GM23338 (cell line): ENCODE results near the gene OTOP2. TPM values are rescaled to one million over a fixed set of nuclear protein-coding genes. Genes with fewer than 3 reads are reported as not detected.

Experiments
- ATAC-seq: fragments of 200-7000 bp; cut with Tn5 transposase; 3 replicates; pipeline ENCODE4 v1.9.1; 2020
- DNase-seq: peaks from one replicate; pipeline ENCODE4 v3.0.0-alpha.2; 2015; ENCODE audit warnings: low spot score
- H2AFZ ChIP-seq: fragments of 200-600 bp; sonication (generic); 2 replicates; pipeline ENCODE4 v1.8.0; 2016; ENCODE audit warnings: antibody characterized with exemption, mild to moderate bottlenecking, moderate library complexity
- H3F3A ChIP-seq: fragments of 200-600 bp; sonication (generic); replicated peaks from 2 replicates; pipeline ENCODE4 v1.8.0; 2017; ENCODE audit warnings: antibody characterized with exemption, mixed run types, low read depth
- H3K27ac ChIP-seq: fragments of 200-600 bp; sonication (generic); 2 replicates; pipeline ENCODE4 v1.6.1; 2016; ENCODE audit warnings: low read depth
- H3K27me3 ChIP-seq: fragments of 200-600 bp; sonication (generic); 2 replicates; pipeline ENCODE4 v1.8.0; 2016; ENCODE audit warnings: mild to moderate bottlenecking, mixed run types, moderate library complexity; ENCODE audit not compliant: insufficient read depth
- H3K36me3 ChIP-seq: fragments of 200-600 bp; sonication (generic); 2 replicates; pipeline ENCODE4 v1.8.0; 2016; ENCODE audit warnings: mild to moderate bottlenecking; ENCODE audit not compliant: insufficient read depth
- H3K4me1 ChIP-seq: fragments of 200-600 bp; sonication (generic); 2 replicates; pipeline ENCODE4 v1.8.0; 2016; ENCODE audit warnings: mild to moderate bottlenecking, moderate library complexity; ENCODE audit not compliant: insufficient read depth
- H3K4me2 ChIP-seq: fragments of 200-600 bp; sonication (generic); 2 replicates; pipeline ENCODE4 v1.7.1; 2017; ENCODE audit warnings: mixed run types
- H3K4me3 ChIP-seq: fragments of 200-600 bp; sonication (generic); 2 replicates; pipeline ENCODE4 v1.6.1; 2016; ENCODE audit warnings: mixed run types
- H3K79me2 ChIP-seq: fragments of 200-600 bp; sonication (generic); replicated peaks from 2 replicates; pipeline ENCODE4 v1.8.0; 2017; ENCODE audit warnings: mild to moderate bottlenecking; ENCODE audit not compliant: insufficient read depth
- H3K9me2 ChIP-seq: fragments of 200-600 bp; sonication (generic); 2 replicates; pipeline ENCODE4 v1.8.0; 2017; ENCODE audit not compliant: insufficient read depth
- H4K20me1 ChIP-seq: fragments of 200-600 bp; sonication (generic); replicated peaks from 2 replicates; pipeline ENCODE4 v1.8.0; 2017; ENCODE audit warnings: mild to moderate bottlenecking; ENCODE audit not compliant: insufficient read depth
- H3K27ac Mint-ChIP-seq: 2 replicates; pipeline ENCODE4 v1.8.0; 2020; ENCODE audit warnings: inconsistent platforms, mild to moderate bottlenecking, moderate library complexity, mixed read lengths
- H3K27me3 Mint-ChIP-seq: 3 replicates; pipeline ENCODE4 v1.8.0; 2022; ENCODE audit warnings: low read depth, mild to moderate bottlenecking, moderate library complexity, mixed read lengths, inconsistent platforms; ENCODE audit not compliant: insufficient read depth, poor library complexity
- H3K36me3 Mint-ChIP-seq: 3 replicates; pipeline ENCODE4 v1.8.0; 2021; ENCODE audit warnings: low read depth, mild to moderate bottlenecking, inconsistent platforms, moderate library complexity, mixed read lengths
- H3K4me1 Mint-ChIP-seq: 3 replicates; pipeline ENCODE4 v1.8.0; 2020; ENCODE audit warnings: mild to moderate bottlenecking, inconsistent platforms, mixed read lengths
- H3K4me3 Mint-ChIP-seq: 3 replicates; pipeline ENCODE4 v1.8.0; 2021; ENCODE audit warnings: moderate library complexity, mild to moderate bottlenecking, inconsistent platforms, mixed read lengths
- H3K9me3 Mint-ChIP-seq: 3 replicates; pipeline ENCODE4 v1.8.0; 2020; ENCODE audit warnings: moderate library complexity, mild to moderate bottlenecking, inconsistent platforms, mixed read lengths
- CREB1 ChIP-seq: fragments of 250-450 bp; sonication (Bioruptor Pico); IDR thresholded peaks from 2 replicates; pipeline ENCODE4 v1.5.0; 2020; ENCODE audit warnings: low read depth, mild to moderate bottlenecking, moderate library complexity
- CTCF ChIP-seq, 2 experiments: fragments of 200-600 bp in 1 of 2; sonication (generic) in 1 of 2; conservative IDR thresholded peaks; 2 replicates each; pipeline versions ENCODE4 v1.5.1 to v1.6.1; 2016 to 2017; ENCODE audit warnings: antibody characterized with exemption in 2 of 2, low read depth in 2 of 2, mild to moderate bottlenecking in 2 of 2, moderate library complexity in 1 of 2
- NANOG ChIP-seq: IDR thresholded peaks from 2 replicates; pipeline ENCODE4 v1.6.1; 2016; ENCODE audit warnings: antibody characterized with exemption, borderline replicate concordance
- STAT1 ChIP-seq: IDR thresholded peaks from one replicate; pipeline ENCODE4 v1.6.1; 2016; ENCODE audit warnings: antibody characterized with exemption; ENCODE audit not compliant: unreplicated experiment
- ZNF114 ChIP-seq: fragments of 250-450 bp; sonication (Bioruptor Pico); IDR thresholded peaks from 2 replicates; pipeline ENCODE4 v1.5.0; 2020; ENCODE audit warnings: mild to moderate bottlenecking, moderate library complexity
- ZNF462 ChIP-seq: fragments of 250-450 bp; sonication (Bioruptor Pico); IDR thresholded peaks from 2 replicates; pipeline ENCODE4 v1.5.0; 2020; ENCODE audit warnings: mild to moderate bottlenecking, moderate library complexity
- polyA plus RNA-seq: library from polyadenylated mRNA; unstranded; fragments of >200 nt; fragmentation: Nextera tagmentation; extraction: Ambion mirVana; gene quantifications from 2 replicates; pipeline ENCODE4 v1.2.1, GENCODE V29; 2016
- total RNA-seq: library from RNA; depleted of rRNA; stranded (reverse); fragments of >200 nt; shearing (Covaris generic); gene quantifications from 2 replicates; pipeline ENCODE4 v1.2.3, GENCODE V29; 2014

The OTOP2 gene
- total and polyA plus RNA-seq, 2 experiments from 2014 or later = not detected

GRCh38 chr17:74937064-74938051 lies 13.3 kb downstream of the OTOP2 start (continued):
- TF ChIP-seq CTCF (conservative IDR thresholded peaks at IDR 0.05; ENCODE audit: low read depth in 2 of 2) (no peak), STAT1 (no peak)

GRCh38 chr17:74938194-74938950 lies 14.3 kb downstream of the OTOP2 start:
- H3K36me3 ChIP-seq = no peaks in the 10 kb centered on the region
- Mint-ChIP-seq H3K4me1 (peaks cover 6% of the 10 kb centered on the region; the same call in 2 of the 3 replicates), H3K36me3 (no peaks in the 10 kb centered on the region), H3K9me3 (no peaks in the 10 kb centered on the region), H3K4me3 (no peak overlapping the region), H3K27ac (no peak overlapping the region), H3K27me3 (peaks cover 66% of the 10 kb centered on the region)
- H3K9me2 ChIP-seq = no peaks in the 10 kb centered on the region
- DNase-seq (no peak), ATAC-seq (no peak)
- peaks cover 64% of the 10 kb centered on the region for H3K27me3 ChIP-seq
- H3F3A ChIP-seq = no peaks in the 10 kb centered on the region
- H3K79me2 ChIP-seq = no peaks in the 10 kb centered on the region
- H4K20me1 ChIP-seq = no peaks in the 10 kb centered on the region
- TF ChIP-seq CREB1 = no peak
- no peaks in the 10 kb centered on the region for H3K4me1 ChIP-seq
- H3K4me3 ChIP-seq = no peak overlapping the region
- no peak overlapping the region for H3K27ac ChIP-seq
- H3K4me2 ChIP-seq = no peak overlapping the region
- H2AFZ ChIP-seq = no peak overlapping the region

- H3K27ac Mint-ChIP-seq = no peak overlapping the region
- Histone ChIP-seq H3K4me1 (0 out of 2 replicates have a peak, but pooled peaks cover 4% of the 10 kb centered on the region), H3F3A (no peaks in the 10 kb centered on the region), H3K4me2 (no peak overlapping the region), H3K4me3 (no peak overlapping the region), H3K27me3 (peaks cover 53% of the 10 kb centered on the region), H3K27ac (no peak overlapping the region), H3K9me2 (no peaks in the 10 kb centered on the region), H4K20me1 (no peaks in the 10 kb centered on the region), H2AFZ (no peak overlapping the region), H3K79me2 (no peaks in the 10 kb centered on the region), H3K36me3 (no peaks in the 10 kb centered on the region)
- H3K4me3 Mint-ChIP-seq = no peak overlapping the region; the same call in 2 of the 3 replicates
- DNase-seq = no peak
- TF ChIP-seq ZNF462 (CRISPR knock-in tag) (no peak), ZNF114 (no peak), NANOG (no peak)
- H3K4me1 Mint-ChIP-seq = peaks cover 14% of the 10 kb centered on the region
- H3K36me3 Mint-ChIP-seq = no peaks in the 10 kb centered on the region
- no peaks in the 10 kb centered on the region for H3K9me3 Mint-ChIP-seq
- peaks cover 58% of the 10 kb centered on the region for H3K27me3 Mint-ChIP-seq
- no peak for ATAC-seq
Observed at GRCh38 chr17:74939534-74939933, 15.5 kb downstream of the OTOP2 start.
